Activated CD8-positive, alpha-beta memory T cell treated with anti-CD3 and anti-CD28 coated beads, Interleukin-2, amount 10 ng/mL, durations not matched to agents 7 days and 5 days (primary cell): Measurements from ENCODE around the gene ERAP2. TPM values are rescaled to one million over a fixed set of nuclear protein-coding genes. Genes with fewer than 3 reads are reported as not detected.
A peak's percentile ranks its signal among the peaks of the same experiment; 100 is the strongest.

Experiments used
- ATAC-seq: fragments of 150-1000 bp; cut with Tn5 transposase; one replicate; pipeline ENCODE4 v1.10.0; 2021; ENCODE audit warnings: moderate library complexity
- CTCF ChIA-PET: fragments of 350-600 bp; sonication (Branson Sonifier 250); formaldehyde crosslinking; loops from one replicate; lab custom pipeline; 2021; ENCODE audit warnings: antibody characterized with exemption; lab: Charles Lee
- DNase-seq: peaks from one replicate; pipeline ENCODE4 v3.0.0-alpha.2; 2020
- H3K27ac Mint-ChIP-seq: one replicate; pipeline ENCODE4 v1.8.0; 2021; ENCODE audit warnings: mild to moderate bottlenecking, mixed read lengths
- H3K27me3 Mint-ChIP-seq: one replicate; pipeline ENCODE4 v1.8.0; 2021; ENCODE audit warnings: mixed read lengths
- H3K36me3 Mint-ChIP-seq: one replicate; pipeline ENCODE4 v1.8.0; 2021; ENCODE audit warnings: mild to moderate bottlenecking, mixed read lengths
- H3K4me1 Mint-ChIP-seq: one replicate; pipeline ENCODE4 v1.8.0; 2021; ENCODE audit warnings: mixed read lengths
- H3K4me3 Mint-ChIP-seq: one replicate; pipeline ENCODE4 v1.8.0; 2021; ENCODE audit warnings: mild to moderate bottlenecking, moderate library complexity, mixed read lengths
- H3K9me3 Mint-ChIP-seq: one replicate; pipeline ENCODE4 v1.8.0; 2022; ENCODE audit warnings: low read depth, mixed read lengths
- total RNA-seq, 2 experiments: library from RNA; stranded (reverse); gene quantifications; one replicate each; pipeline ENCODE4 v1.2.3, GENCODE V29; 2021

ERAP2 gene
- total RNA-seq, 2 experiments from 2014 or later = 89.3 to 105 TPM

GRCh38 chr5:96851312-96852062, 24.8 kb upstream of the ERAP2 start:
- H3K4me1 Mint-ChIP-seq = no peaks in the 10 kb centered on the region

GRCh38 chr5:96852759-96853158, 23.5 kb upstream of the ERAP2 start:
- no peak for DNase-seq
- no peaks in the 10 kb centered on the region for H3K9me3 Mint-ChIP-seq
- peaks cover 2% of the 10 kb centered on the region for H3K4me1 Mint-ChIP-seq
- no peak overlapping the region for H3K4me3 Mint-ChIP-seq
- no peak for ATAC-seq
- peaks cover 3% of the 10 kb centered on the region for H3K36me3 Mint-ChIP-seq
- H3K27ac Mint-ChIP-seq = no peak overlapping the region
- H3K27me3 Mint-ChIP-seq = peaks cover 18% of the 10 kb centered on the region
- CTCF ChIA-PET = no interaction called here

More at GRCh38 chr5:96851312-96852062, 24.8 kb upstream of the ERAP2 start:
- CTCF ChIA-PET = no interaction called here
- H3K27me3 Mint-ChIP-seq = peaks cover 23% of the 10 kb centered on the region
- DNase-seq = no peak
- H3K9me3 Mint-ChIP-seq = no peaks in the 10 kb centered on the region
- no peak overlapping the region for H3K27ac Mint-ChIP-seq
- H3K4me3 Mint-ChIP-seq = no peak overlapping the region
- no peak for ATAC-seq
- peaks cover 7% of the 10 kb centered on the region for H3K36me3 Mint-ChIP-seq

GRCh38 chr5:96854067-96854466, 22.2 kb upstream of the ERAP2 start:
- H3K4me1 Mint-ChIP-seq = peaks cover 8% of the 10 kb centered on the region
- H3K9me3 Mint-ChIP-seq = no peaks in the 10 kb centered on the region
- CTCF ChIA-PET = interaction anchor here (0.7 kb wide), 1 partner anchor 47 kb away, joined by 3 read pairs; the partner anchor contains the start of gene ERAP1
- H3K36me3 Mint-ChIP-seq = peaks cover 3% of the 10 kb centered on the region
- no peak overlapping the region for H3K27ac Mint-ChIP-seq
- peaks cover 15% of the 10 kb centered on the region for H3K27me3 Mint-ChIP-seq
- DNase-seq (no peak), ATAC-seq (no peak)
- no peak overlapping the region for H3K4me3 Mint-ChIP-seq

GRCh38 chr5:96855031-96855872, 21.0 kb upstream of the ERAP2 start:
- no peaks in the 10 kb centered on the region for H3K9me3 Mint-ChIP-seq
- no peak overlapping the region for H3K27ac Mint-ChIP-seq
- no peaks in the 10 kb centered on the region for H3K36me3 Mint-ChIP-seq
- H3K27me3 Mint-ChIP-seq = peaks cover 11% of the 10 kb centered on the region
- peaks cover 8% of the 10 kb centered on the region for H3K4me1 Mint-ChIP-seq
- CTCF ChIA-PET = interaction anchor here (0.6 to 1.2 kb wide), 2 partner anchors 8 to 55 kb away, joined by 3 read pairs; no protein-coding TSS in a partner anchor
- DNase-seq = no peak
- no peak overlapping the region for H3K4me3 Mint-ChIP-seq
- ATAC-seq = no peak

- ATAC-seq (no peak), DNase-seq (no peak)
- no peak overlapping the region for H3K27ac Mint-ChIP-seq
- H3K36me3 Mint-ChIP-seq = no peaks in the 10 kb centered on the region
- H3K4me3 Mint-ChIP-seq = no peak overlapping the region
- H3K4me1 Mint-ChIP-seq = peaks cover 8% of the 10 kb centered on the region
- H3K9me3 Mint-ChIP-seq = no peaks in the 10 kb centered on the region
- CTCF ChIA-PET = interaction anchor here (0.6 kb wide), 1 partner anchor 301 kb away, joined by 3 read pairs; no protein-coding TSS in a partner anchor
- peaks cover 11% of the 10 kb centered on the region for H3K27me3 Mint-ChIP-seq
Observed at GRCh38 chr5:96856371-96856770, 19.9 kb upstream of the ERAP2 start.

GRCh38 chr5:96857454-96857853, 18.8 kb upstream of the ERAP2 start:
- Mint-ChIP-seq H3K4me1 (peaks cover 8% of the 10 kb centered on the region), H3K27ac (no peak overlapping the region), H3K27me3 (peaks cover 7% of the 10 kb centered on the region), H3K4me3 (no peak overlapping the region), H3K36me3 (no peaks in the 10 kb centered on the region), H3K9me3 (no peaks in the 10 kb centered on the region)
- ATAC-seq (no peak), DNase-seq (no peak)
- CTCF ChIA-PET = interaction anchor here (3.2 kb wide), 1 partner anchor 12 kb away, joined by 12 read pairs; no protein-coding TSS in a partner anchor

GRCh38 chr5:96857924-96858323, 18.4 kb upstream of the ERAP2 start:
- CTCF ChIA-PET = interaction anchor here (3.2 kb wide), 1 partner anchor 11 kb away, joined by 12 read pairs; no protein-coding TSS in a partner anchor
- Mint-ChIP-seq H3K36me3 (no peaks in the 10 kb centered on the region), H3K9me3 (no peaks in the 10 kb centered on the region), H3K27me3 (peaks cover 7% of the 10 kb centered on the region), H3K4me3 (no peak overlapping the region), H3K4me1 (peaks cover 12% of the 10 kb centered on the region), H3K27ac (no peak overlapping the region)
- DNase-seq (no peak), ATAC-seq (peak; percentile 23)

GRCh38 chr5:96859375-96859774, 16.9 kb upstream of the ERAP2 start:
- CTCF ChIA-PET = interaction anchor here (3.2 kb wide), 1 partner anchor 10 kb away, joined by 12 read pairs; no protein-coding TSS in a partner anchor
- H3K9me3 Mint-ChIP-seq = no peaks in the 10 kb centered on the region
- DNase-seq = no peak
- no peak for ATAC-seq
- peaks cover 3% of the 10 kb centered on the region for H3K27me3 Mint-ChIP-seq
- peaks cover 27% of the 10 kb centered on the region for H3K4me1 Mint-ChIP-seq
- H3K36me3 Mint-ChIP-seq = no peaks in the 10 kb centered on the region
- H3K27ac Mint-ChIP-seq = no peak overlapping the region
- no peak overlapping the region for H3K4me3 Mint-ChIP-seq

GRCh38 chr5:96861076-96861475, 15.2 kb upstream of the ERAP2 start:
- H3K27ac Mint-ChIP-seq = no peak overlapping the region
- no peaks in the 10 kb centered on the region for H3K27me3 Mint-ChIP-seq
- H3K36me3 Mint-ChIP-seq = no peaks in the 10 kb centered on the region
- CTCF ChIA-PET = interaction anchor here (1.0 to 1.1 kb wide), 2 partner anchors 282 to 300 kb away, joined by 3 read pairs; partner anchors contain the start of gene LIX1
- no peak for DNase-seq
- H3K9me3 Mint-ChIP-seq = no peaks in the 10 kb centered on the region
- peaks cover 27% of the 10 kb centered on the region for H3K4me1 Mint-ChIP-seq
- H3K4me3 Mint-ChIP-seq = no peak overlapping the region
- ATAC-seq = no peak

GRCh38 chr5:96863114-96863513, 13.2 kb upstream of the ERAP2 start:
- H3K27me3 Mint-ChIP-seq = no peaks in the 10 kb centered on the region
- no peaks in the 10 kb centered on the region for H3K36me3 Mint-ChIP-seq
- ATAC-seq = no peak
- H3K9me3 Mint-ChIP-seq = no peaks in the 10 kb centered on the region
- peaks cover 23% of the 10 kb centered on the region for H3K4me1 Mint-ChIP-seq
- CTCF ChIA-PET = interaction anchor here (1.0 to 1.5 kb wide), 3 partner anchors 8 to 287 kb away, joined by 3 read pairs; no protein-coding TSS in a partner anchor
- H3K4me3 Mint-ChIP-seq = no peak overlapping the region
- DNase-seq = no peak
- no peak overlapping the region for H3K27ac Mint-ChIP-seq

- H3K27me3 Mint-ChIP-seq = no peaks in the 10 kb centered on the region
- H3K9me3 Mint-ChIP-seq = no peaks in the 10 kb centered on the region
- CTCF ChIA-PET = interaction anchor here (0.9 to 1.5 kb wide), 4 partner anchors 9 to 286 kb away, joined by 3 to 4 read pairs (median 3); partner anchors contain the start of gene LIX1
- H3K4me3 Mint-ChIP-seq = no peak overlapping the region
- peaks cover 23% of the 10 kb centered on the region for H3K4me1 Mint-ChIP-seq
- H3K27ac Mint-ChIP-seq = no peak overlapping the region
- DNase-seq (no peak), ATAC-seq (no peak)
- no peaks in the 10 kb centered on the region for H3K36me3 Mint-ChIP-seq
Observed at GRCh38 chr5:96863949-96864584, 12.2 kb upstream of the ERAP2 start.

- Mint-ChIP-seq H3K27ac (no peak overlapping the region), H3K4me3 (no peak overlapping the region), H3K4me1 (peaks cover 33% of the 10 kb centered on the region), H3K9me3 (no peaks in the 10 kb centered on the region), H3K27me3 (no peaks in the 10 kb centered on the region), H3K36me3 (no peaks in the 10 kb centered on the region)
- no peak for ATAC-seq
- CTCF ChIA-PET = interaction anchor here (0.9 to 1.5 kb wide), 3 partner anchors 12 to 285 kb away, joined by 3 to 4 read pairs (median 3); partner anchors contain the start of gene LIX1
- no peak for DNase-seq
Observed at GRCh38 chr5:96864922-96865530, 11.3 kb upstream of the ERAP2 start.
